Upper lobe of left lung (tissue), 6 donors: ENCODE results near the gene ARID5B. TPM values are rescaled to one million over a fixed set of nuclear protein-coding genes. Genes with fewer than 3 reads are reported as not detected.

Experiments used
- ATAC-seq, 2 donors: fragments of 200-7000 bp; cut with Tn5 transposase; one replicate each; pipeline ENCODE4 v1.9.1; 2022; ENCODE audit warnings: mild to moderate bottlenecking in 2 of 2, moderate library complexity in 2 of 2; ENCODE audit not compliant: low FRiP score in 2 of 2
- DNase-seq, 2 donors: peaks; one replicate each; pipeline ENCODE4 v3.0.0-alpha.2; 2019 to 2020
- H3K27ac ChIP-seq, 4 donors: fragments of 200-600 bp; sonication (generic); one replicate each; pipeline ENCODE4 v1.5.1; 2016 to 2019
- H3K27me3 ChIP-seq, 4 donors: fragments of 200-600 bp; sonication (generic); one replicate each; pipeline ENCODE4 v1.5.1; 2017 to 2019
- H3K36me3 ChIP-seq, 4 donors: fragments of 200-600 bp; sonication (generic); one replicate each; pipeline ENCODE4 v1.5.1; 2016 to 2019
- H3K4me1 ChIP-seq, 4 donors: fragments of 200-600 bp; sonication (generic); one replicate each; pipeline ENCODE4 v1.5.1; 2018 to 2019
- H3K4me3 ChIP-seq, 4 donors: fragments of 200-600 bp; sonication (generic); one replicate each; pipeline ENCODE4 v1.5.1; 2017 to 2019; ENCODE audit warnings: mild to moderate bottlenecking in 2 of 4, moderate library complexity in 1 of 4
- H3K9me3 ChIP-seq, 4 donors: fragments of 200-600 bp; sonication (generic); one replicate each; pipeline ENCODE4 v1.5.1; 2018 to 2019
- EP300 ChIP-seq, 4 donors: sonication (generic); formaldehyde crosslinking; IDR thresholded peaks; one replicate each; pipeline ENCODE4 v1.5.1; 2017; ENCODE audit warnings: antibody characterized with exemption in 4 of 4, control low read depth in 2 of 4
- POLR2A ChIP-seq, 4 donors: fragments of 450-650 bp; IDR thresholded peaks; one replicate each; pipeline ENCODE4 v1.5.1; 2016 to 2017; ENCODE audit warnings: antibody characterized with exemption in 4 of 4, mild to moderate bottlenecking in 2 of 4
- POLR2AphosphoS5 ChIP-seq, 2 donors: sonication (generic); formaldehyde crosslinking; IDR thresholded peaks; one replicate each; pipeline ENCODE4 v1.5.1; 2017; ENCODE audit warnings: antibody characterized with exemption in 2 of 2
- WGBS, 2 donors: methylation state at CpG; one replicate each; pipeline ENCODE4 v1.1.5; 2017 to 2018; 5-methylcytosine and 5-hydroxymethylcytosine counted together
- total RNA-seq, 6 donors: library from RNA; depleted of rRNA in 4 of 6; stranded (reverse); fragments of >200 nt in 4 of 6; gene quantifications; one replicate each; pipeline versions ENCODE4 v1.1.0 to v1.2.1, GENCODE V29; 2016 to 2021
- TF ChIP-seq, protein P1 (sequence below), 6 experiments: fragments of 450-650 bp in 4 of 6; fragments of 200-600 bp in 2 of 6; sonication (generic) in 2 of 6; IDR thresholded peaks; one replicate each; pipeline ENCODE4 v1.5.1; 2016 to 2019; ENCODE audit warnings: antibody characterized with exemption in 6 of 6
- donor health status: DM: no; HTN: no; CAD: no; lungs with moderate emphysema.
- donor health status: DM: no; HTN: yes; CAD: no; lungs with severe emphysema.

ARID5B gene
- total RNA-seq, 6 donors from 2014 or later, result 20.2 to 51.3 (median 28.4) TPM

DNA sequence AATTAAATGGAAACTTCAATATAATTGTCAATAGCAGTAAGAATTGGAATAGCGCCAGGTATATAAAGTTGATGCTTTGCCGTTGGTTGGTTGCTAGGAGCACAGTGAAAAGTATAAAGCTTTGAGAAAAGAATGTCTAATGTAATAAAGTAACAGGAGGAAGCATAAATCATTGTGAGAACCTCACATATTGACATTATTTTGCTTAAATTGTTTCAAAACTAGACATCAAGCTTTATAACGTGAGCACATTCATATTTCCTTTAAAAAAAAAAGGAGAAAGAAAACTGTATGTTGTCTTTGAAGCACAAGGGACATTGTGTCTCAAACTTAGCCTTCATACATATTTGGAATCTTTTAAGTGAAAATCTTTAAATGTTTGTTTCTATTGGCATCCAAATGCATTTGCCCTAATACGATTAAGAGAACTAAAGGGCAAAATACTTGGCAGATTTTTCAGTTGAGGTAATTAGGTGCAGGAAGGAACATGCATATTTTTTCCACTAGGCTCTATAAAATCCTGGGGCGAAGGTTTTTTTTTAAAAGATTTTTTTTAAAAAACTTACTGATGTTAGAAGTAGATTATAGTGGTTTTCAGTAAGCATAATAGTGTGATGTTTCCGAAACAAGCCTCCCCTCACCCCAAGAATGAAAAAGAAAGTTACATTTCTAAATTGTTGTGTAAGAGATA is 92.4 kb downstream of the ARID5B start:
- Histone ChIP-seq H3K4me1 (peaks cover 33 to 37% (median 34%) of the 10 kb centered on the region in 4 donors), H3K27me3 (no peaks in the 10 kb centered on the region), H3K9me3 (no peaks in the 10 kb centered on the region), H3K4me3 (peak overlapping the region in 2 of 4 donors; percentile 26 to 33), H3K27ac (peak overlapping the region; percentile 83 to 87 (median 84)), H3K36me3 (no peaks in the 10 kb centered on the region)
- no peak for DNase-seq
- TF ChIP-seq, protein P1, sequence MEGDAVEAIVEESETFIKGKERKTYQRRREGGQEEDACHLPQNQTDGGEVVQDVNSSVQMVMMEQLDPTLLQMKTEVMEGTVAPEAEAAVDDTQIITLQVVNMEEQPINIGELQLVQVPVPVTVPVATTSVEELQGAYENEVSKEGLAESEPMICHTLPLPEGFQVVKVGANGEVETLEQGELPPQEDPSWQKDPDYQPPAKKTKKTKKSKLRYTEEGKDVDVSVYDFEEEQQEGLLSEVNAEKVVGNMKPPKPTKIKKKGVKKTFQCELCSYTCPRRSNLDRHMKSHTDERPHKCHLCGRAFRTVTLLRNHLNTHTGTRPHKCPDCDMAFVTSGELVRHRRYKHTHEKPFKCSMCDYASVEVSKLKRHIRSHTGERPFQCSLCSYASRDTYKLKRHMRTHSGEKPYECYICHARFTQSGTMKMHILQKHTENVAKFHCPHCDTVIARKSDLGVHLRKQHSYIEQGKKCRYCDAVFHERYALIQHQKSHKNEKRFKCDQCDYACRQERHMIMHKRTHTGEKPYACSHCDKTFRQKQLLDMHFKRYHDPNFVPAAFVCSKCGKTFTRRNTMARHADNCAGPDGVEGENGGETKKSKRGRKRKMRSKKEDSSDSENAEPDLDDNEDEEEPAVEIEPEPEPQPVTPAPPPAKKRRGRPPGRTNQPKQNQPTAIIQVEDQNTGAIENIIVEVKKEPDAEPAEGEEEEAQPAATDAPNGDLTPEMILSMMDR (IDR thresholded peaks at IDR 0.05), result no peak
- TF ChIP-seq EP300 (IDR thresholded peaks at IDR 0.05), result no peak
- TF ChIP-seq POLR2AphosphoS5 (IDR thresholded peaks at IDR 0.05), result no peak
- no peak for TF ChIP-seq POLR2A (IDR thresholded peaks at IDR 0.05)
- WGBS, 2 donors, result 50 to 52% methylated on average over 6 of the region's 6 CpGs
- no peak for ATAC-seq

GRCh38 chr10:61994405-61995219 is 93.1 kb downstream of the ARID5B start:
- Histone ChIP-seq H3K36me3 (no peaks in the 10 kb centered on the region), H3K4me1 (peaks cover 33 to 37% (median 34%) of the 10 kb centered on the region in 4 donors), H3K4me3 (no peak overlapping the region), H3K27me3 (no peaks in the 10 kb centered on the region), H3K9me3 (no peaks in the 10 kb centered on the region), H3K27ac (peak overlapping the region; percentile 83 to 87 (median 84))
- DNase-seq (no peak), ATAC-seq (no peak)
- TF ChIP-seq POLR2AphosphoS5 (IDR thresholded peaks at IDR 0.05), result no peak
- TF ChIP-seq, protein P1 (IDR thresholded peaks at IDR 0.05), result no peak
- no peak for TF ChIP-seq POLR2A (IDR thresholded peaks at IDR 0.05)
- no peak for TF ChIP-seq EP300 (IDR thresholded peaks at IDR 0.05)
- WGBS, 2 donors, result 66 to 73% methylated on average over 7 of the region's 7 CpGs

DNA sequence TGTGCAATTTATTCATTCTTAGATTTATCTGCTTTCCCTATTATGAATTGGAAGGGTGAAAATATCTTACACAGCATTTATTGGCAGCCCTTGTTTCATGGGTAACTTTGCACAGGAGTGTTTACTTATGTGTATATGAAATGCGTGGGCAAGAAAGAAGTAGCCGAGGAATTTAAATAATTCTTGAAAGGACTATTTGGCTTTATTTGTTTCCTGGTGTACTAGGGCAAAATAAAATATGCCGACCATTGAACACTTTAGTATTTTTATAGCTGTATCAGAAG is 93.7 kb downstream of the ARID5B start:
- no peaks in the 10 kb centered on the region for H3K9me3 ChIP-seq
- H3K27me3 ChIP-seq, result no peaks in the 10 kb centered on the region
- H3K4me3 ChIP-seq, result no peak overlapping the region
- WGBS, 2 donors, result 47% methylated on average over 3 of the region's 3 CpGs
- ATAC-seq (no peak), DNase-seq (no peak)
- peak overlapping the region in 2 of 4 donors; percentile 7 to 49 for H3K27ac ChIP-seq
- H3K36me3 ChIP-seq, result no peaks in the 10 kb centered on the region
- peaks cover 33 to 37% (median 34%) of the 10 kb centered on the region in 4 donors for H3K4me1 ChIP-seq
- no peak for TF ChIP-seq POLR2A (IDR thresholded peaks at IDR 0.05)
- TF ChIP-seq, protein P1 (IDR thresholded peaks at IDR 0.05), result no peak
- TF ChIP-seq EP300 (IDR thresholded peaks at IDR 0.05), result no peak
- no peak for TF ChIP-seq POLR2AphosphoS5 (IDR thresholded peaks at IDR 0.05)

DNA sequence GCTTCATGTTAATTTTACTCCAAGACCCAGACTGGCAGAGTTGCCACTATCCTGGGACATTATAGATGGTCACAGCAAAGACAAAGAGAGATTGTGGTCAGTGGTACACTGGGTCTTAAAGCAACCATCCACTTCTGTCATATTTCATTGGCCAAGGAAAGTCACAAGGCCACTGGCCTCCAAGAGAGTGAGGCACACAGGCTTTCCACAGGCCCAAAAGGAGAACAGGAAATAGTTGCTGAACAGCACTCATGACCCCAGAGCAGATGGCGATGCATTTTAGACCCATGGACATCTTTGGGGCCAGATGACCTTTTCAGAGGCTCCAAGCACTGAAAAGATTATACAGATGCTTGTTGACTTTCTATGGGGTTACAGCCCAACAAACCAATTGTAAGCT is 97.4 kb downstream of the ARID5B start:
- 87 to 90% methylated on average over 1 of the region's 1 CpG for WGBS, 2 donors
- H3K4me1 ChIP-seq, result peaks cover 15 to 17% (median 16%) of the 10 kb centered on the region in 4 donors
- H3K27ac ChIP-seq, result no peak overlapping the region
- no peaks in the 10 kb centered on the region for H3K36me3 ChIP-seq
- DNase-seq, result no peak
- ATAC-seq, result no peak
- no peaks in the 10 kb centered on the region for H3K9me3 ChIP-seq
- H3K4me3 ChIP-seq, result no peak overlapping the region
- no peak for TF ChIP-seq EP300 (IDR thresholded peaks at IDR 0.05)
- TF ChIP-seq, protein P1 (IDR thresholded peaks at IDR 0.05), result no peak
- TF ChIP-seq POLR2AphosphoS5 (IDR thresholded peaks at IDR 0.05), result no peak
- no peak for TF ChIP-seq POLR2A (IDR thresholded peaks at IDR 0.05)
- H3K27me3 ChIP-seq, result no peaks in the 10 kb centered on the region
